ENCODE measurements around the gene VPS37C. TPM values are rescaled to one million over a fixed set of nuclear protein-coding genes. Genes with fewer than 3 reads are reported as not detected.

Gene VPS37C
- total RNA-seq, 1 experiment from 2014 or later = 23.4 TPM

DNA sequence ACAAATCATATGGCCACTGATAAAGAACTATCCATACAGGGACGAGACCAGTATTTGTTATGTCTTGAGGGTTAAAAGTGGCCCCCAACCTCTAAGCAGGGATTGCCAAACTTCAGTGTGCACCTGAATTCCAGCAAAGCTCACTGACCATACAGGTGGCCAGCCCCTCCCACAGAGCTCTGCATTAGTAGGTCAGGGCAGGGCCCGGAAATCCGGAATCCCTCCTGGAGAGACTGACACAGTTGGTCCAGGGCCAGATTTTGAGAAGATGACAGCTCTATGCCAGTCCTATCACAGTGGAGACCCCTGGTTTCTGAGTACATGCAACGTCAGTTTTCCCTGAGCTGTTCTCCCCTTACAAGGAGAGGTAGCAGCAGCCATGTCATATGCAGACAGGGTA lies 20.8 kb downstream of the VPS37C start:
- no peak for ATAC-seq
- H3K27me3 Mint-ChIP-seq (ENCODE audit: low read depth) = no peaks in the 10 kb centered on the region
- H3K27ac Mint-ChIP-seq = no peak overlapping the region
- H3K4me3 Mint-ChIP-seq = no peak overlapping the region
- ChIA-PET CTCF (interaction anchor here (1.1 to 1.8 kb wide), 4 partner anchors 9 to 18 kb away, joined by 3 to 6 read pairs (median 4); no protein-coding TSS in a partner anchor), POLR2A (no interaction called here)
- peaks cover 9% of the 10 kb centered on the region; the same call in 1 of the 2 replicates for H3K36me3 Mint-ChIP-seq
- peaks cover 18% of the 10 kb centered on the region for H3K4me1 Mint-ChIP-seq
- no peak for TF ChIP-seq ZNF671 (CRISPR knock-in tag; IDR thresholded peaks at IDR 0.05)
- TF ChIP-seq, protein P1, sequence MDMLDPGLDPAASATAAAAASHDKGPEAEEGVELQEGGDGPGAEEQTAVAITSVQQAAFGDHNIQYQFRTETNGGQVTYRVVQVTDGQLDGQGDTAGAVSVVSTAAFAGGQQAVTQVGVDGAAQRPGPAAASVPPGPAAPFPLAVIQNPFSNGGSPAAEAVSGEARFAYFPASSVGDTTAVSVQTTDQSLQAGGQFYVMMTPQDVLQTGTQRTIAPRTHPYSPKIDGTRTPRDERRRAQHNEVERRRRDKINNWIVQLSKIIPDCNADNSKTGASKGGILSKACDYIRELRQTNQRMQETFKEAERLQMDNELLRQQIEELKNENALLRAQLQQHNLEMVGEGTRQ (CRISPR knock-in tag; IDR thresholded peaks at IDR 0.05) = no peak
- TF ChIP-seq, protein P2, sequence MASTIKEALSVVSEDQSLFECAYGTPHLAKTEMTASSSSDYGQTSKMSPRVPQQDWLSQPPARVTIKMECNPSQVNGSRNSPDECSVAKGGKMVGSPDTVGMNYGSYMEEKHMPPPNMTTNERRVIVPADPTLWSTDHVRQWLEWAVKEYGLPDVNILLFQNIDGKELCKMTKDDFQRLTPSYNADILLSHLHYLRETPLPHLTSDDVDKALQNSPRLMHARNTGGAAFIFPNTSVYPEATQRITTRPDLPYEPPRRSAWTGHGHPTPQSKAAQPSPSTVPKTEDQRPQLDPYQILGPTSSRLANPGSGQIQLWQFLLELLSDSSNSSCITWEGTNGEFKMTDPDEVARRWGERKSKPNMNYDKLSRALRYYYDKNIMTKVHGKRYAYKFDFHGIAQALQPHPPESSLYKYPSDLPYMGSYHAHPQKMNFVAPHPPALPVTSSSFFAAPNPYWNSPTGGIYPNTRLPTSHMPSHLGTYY (CRISPR knock-in tag; IDR thresholded peaks at IDR 0.05) = no peak
- no peaks in the 10 kb centered on the region for H3K9me3 Mint-ChIP-seq
- no peak for DNase-seq (ENCODE audit: low spot score)

DNA sequence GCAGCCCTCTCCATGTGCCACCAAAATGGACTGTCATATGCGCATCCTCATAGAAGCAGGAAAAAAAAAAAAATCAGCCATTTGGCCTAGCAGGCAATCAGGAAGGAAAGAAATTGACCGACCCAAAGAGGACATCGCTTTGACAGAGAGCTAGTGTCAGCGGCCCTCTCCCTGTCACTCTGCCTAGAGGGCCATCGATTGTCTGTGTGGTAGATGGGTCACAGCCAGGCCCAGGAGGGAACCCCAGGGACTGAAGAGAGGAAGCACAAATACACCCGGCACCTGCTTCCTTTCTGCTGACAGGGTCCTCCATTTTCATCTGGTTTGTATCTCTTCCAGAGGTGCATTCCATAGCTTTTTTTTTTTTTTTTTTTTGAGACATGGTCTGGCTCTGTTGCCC lies 21.8 kb downstream of the VPS37C start:
- ATAC-seq = no peak
- Mint-ChIP-seq H3K27ac (no peak overlapping the region), H3K4me1 (peaks cover 24% of the 10 kb centered on the region), H3K36me3 (peaks cover 9% of the 10 kb centered on the region; the same call in 1 of the 2 replicates), H3K4me3 (no peak overlapping the region), H3K9me3 (no peaks in the 10 kb centered on the region), H3K27me3 (ENCODE audit: low read depth) (no peaks in the 10 kb centered on the region)
- CTCF ChIA-PET = interaction anchor here (1.0 to 1.8 kb wide), 6 partner anchors 10 to 169 kb away, joined by 3 to 6 read pairs (median 4); no protein-coding TSS in a partner anchor
- POLR2A ChIA-PET = interaction anchor here (1.4 kb wide), 1 partner anchor 10 kb away, joined by 6 read pairs; no protein-coding TSS in a partner anchor
- TF ChIP-seq NR1H2 (CRISPR knock-in tag; IDR thresholded peaks at IDR 0.05) (no peak), RELA (CRISPR knock-in tag; IDR thresholded peaks at IDR 0.05; ENCODE audit: borderline replicate concordance) (no peak), GABPB1 (CRISPR knock-in tag; IDR thresholded peaks at IDR 0.05) (no peak), SMAD4 (CRISPR knock-in tag; IDR thresholded peaks at IDR 0.05) (no peak), KAT7 (CRISPR knock-in tag; IDR thresholded peaks at IDR 0.05; ENCODE audit: borderline replicate concordance) (no peak), ETV6 (CRISPR knock-in tag; IDR thresholded peaks at IDR 0.05) (no peak), TEAD1 (CRISPR knock-in tag; IDR thresholded peaks at IDR 0.05) (no peak), SP1 (CRISPR knock-in tag; conservative IDR thresholded peaks at IDR 0.05) (no peak), PRRX2 (CRISPR knock-in tag; IDR thresholded peaks at IDR 0.05) (no peak), CREB1 (CRISPR knock-in tag; IDR thresholded peaks at IDR 0.05) (no peak)
- TF ChIP-seq, protein P3, sequence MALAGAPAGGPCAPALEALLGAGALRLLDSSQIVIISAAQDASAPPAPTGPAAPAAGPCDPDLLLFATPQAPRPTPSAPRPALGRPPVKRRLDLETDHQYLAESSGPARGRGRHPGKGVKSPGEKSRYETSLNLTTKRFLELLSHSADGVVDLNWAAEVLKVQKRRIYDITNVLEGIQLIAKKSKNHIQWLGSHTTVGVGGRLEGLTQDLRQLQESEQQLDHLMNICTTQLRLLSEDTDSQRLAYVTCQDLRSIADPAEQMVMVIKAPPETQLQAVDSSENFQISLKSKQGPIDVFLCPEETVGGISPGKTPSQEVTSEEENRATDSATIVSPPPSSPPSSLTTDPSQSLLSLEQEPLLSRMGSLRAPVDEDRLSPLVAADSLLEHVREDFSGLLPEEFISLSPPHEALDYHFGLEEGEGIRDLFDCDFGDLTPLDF (CRISPR knock-in tag; IDR thresholded peaks at IDR 0.05) = no peak
- TF ChIP-seq, protein P4, sequence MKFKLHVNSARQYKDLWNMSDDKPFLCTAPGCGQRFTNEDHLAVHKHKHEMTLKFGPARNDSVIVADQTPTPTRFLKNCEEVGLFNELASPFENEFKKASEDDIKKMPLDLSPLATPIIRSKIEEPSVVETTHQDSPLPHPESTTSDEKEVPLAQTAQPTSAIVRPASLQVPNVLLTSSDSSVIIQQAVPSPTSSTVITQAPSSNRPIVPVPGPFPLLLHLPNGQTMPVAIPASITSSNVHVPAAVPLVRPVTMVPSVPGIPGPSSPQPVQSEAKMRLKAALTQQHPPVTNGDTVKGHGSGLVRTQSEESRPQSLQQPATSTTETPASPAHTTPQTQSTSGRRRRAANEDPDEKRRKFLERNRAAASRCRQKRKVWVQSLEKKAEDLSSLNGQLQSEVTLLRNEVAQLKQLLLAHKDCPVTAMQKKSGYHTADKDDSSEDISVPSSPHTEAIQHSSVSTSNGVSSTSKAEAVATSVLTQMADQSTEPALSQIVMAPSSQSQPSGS (CRISPR knock-in tag; IDR thresholded peaks at IDR 0.05; ENCODE audit: borderline replicate concordance, low read depth) = no peak
- TF ChIP-seq, protein P5, sequence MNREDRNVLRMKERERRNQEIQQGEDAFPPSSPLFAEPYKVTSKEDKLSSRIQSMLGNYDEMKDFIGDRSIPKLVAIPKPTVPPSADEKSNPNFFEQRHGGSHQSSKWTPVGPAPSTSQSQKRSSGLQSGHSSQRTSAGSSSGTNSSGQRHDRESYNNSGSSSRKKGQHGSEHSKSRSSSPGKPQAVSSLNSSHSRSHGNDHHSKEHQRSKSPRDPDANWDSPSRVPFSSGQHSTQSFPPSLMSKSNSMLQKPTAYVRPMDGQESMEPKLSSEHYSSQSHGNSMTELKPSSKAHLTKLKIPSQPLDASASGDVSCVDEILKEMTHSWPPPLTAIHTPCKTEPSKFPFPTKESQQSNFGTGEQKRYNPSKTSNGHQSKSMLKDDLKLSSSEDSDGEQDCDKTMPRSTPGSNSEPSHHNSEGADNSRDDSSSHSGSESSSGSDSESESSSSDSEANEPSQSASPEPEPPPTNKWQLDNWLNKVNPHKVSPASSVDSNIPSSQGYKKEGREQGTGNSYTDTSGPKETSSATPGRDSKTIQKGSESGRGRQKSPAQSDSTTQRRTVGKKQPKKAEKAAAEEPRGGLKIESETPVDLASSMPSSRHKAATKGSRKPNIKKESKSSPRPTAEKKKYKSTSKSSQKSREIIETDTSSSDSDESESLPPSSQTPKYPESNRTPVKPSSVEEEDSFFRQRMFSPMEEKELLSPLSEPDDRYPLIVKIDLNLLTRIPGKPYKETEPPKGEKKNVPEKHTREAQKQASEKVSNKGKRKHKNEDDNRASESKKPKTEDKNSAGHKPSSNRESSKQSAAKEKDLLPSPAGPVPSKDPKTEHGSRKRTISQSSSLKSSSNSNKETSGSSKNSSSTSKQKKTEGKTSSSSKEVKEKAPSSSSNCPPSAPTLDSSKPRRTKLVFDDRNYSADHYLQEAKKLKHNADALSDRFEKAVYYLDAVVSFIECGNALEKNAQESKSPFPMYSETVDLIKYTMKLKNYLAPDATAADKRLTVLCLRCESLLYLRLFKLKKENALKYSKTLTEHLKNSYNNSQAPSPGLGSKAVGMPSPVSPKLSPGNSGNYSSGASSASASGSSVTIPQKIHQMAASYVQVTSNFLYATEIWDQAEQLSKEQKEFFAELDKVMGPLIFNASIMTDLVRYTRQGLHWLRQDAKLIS (CRISPR knock-in tag; IDR thresholded peaks at IDR 0.05; ENCODE audit: borderline replicate concordance) = no peak
- TF ChIP-seq, protein P1 (CRISPR knock-in tag; IDR thresholded peaks at IDR 0.05) = no peak
- TF ChIP-seq, protein P6, sequence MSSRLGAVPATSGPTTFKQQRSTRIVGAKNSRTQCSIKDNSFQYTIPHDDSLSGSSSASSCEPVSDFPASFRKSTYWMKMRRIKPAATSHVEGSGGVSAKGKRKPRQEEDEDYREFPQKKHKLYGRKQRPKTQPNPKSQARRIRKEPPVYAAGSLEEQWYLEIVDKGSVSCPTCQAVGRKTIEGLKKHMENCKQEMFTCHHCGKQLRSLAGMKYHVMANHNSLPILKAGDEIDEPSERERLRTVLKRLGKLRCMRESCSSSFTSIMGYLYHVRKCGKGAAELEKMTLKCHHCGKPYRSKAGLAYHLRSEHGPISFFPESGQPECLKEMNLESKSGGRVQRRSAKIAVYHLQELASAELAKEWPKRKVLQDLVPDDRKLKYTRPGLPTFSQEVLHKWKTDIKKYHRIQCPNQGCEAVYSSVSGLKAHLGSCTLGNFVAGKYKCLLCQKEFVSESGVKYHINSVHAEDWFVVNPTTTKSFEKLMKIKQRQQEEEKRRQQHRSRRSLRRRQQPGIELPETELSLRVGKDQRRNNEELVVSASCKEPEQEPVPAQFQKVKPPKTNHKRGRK (CRISPR knock-in tag; IDR thresholded peaks at IDR 0.05; ENCODE audit: borderline replicate concordance) = no peak
- no peak for DNase-seq (ENCODE audit: low spot score)
